Lower leg skin (tissue), 4 donors: ENCODE results near the gene BCAS4. TPM values are rescaled to one million over a fixed set of nuclear protein-coding genes. Genes with fewer than 3 reads are reported as not detected.

Experiments used
- DNase-seq, 2 donors: peaks; one replicate each; pipeline ENCODE4 v3.0.0-alpha.2; 2019; ENCODE audit warnings: low spot score in 2 of 2
- H3K4me3 ChIP-seq: fragments of 200-600 bp; sonication (generic); 2 replicates; pipeline ENCODE4 v1.5.1; 2017; ENCODE audit warnings: mild to moderate bottlenecking, low read depth; ENCODE audit not compliant: poor library complexity, severe bottlenecking
- CTCF ChIP-seq, 3 donors: fragments of 450-650 bp; IDR thresholded peaks; one replicate each; pipeline ENCODE4 v1.5.1; 2016; ENCODE audit warnings: antibody characterized with exemption in 3 of 3, mild to moderate bottlenecking in 3 of 3, moderate library complexity in 2 of 3
- POLR2A ChIP-seq, 2 donors: fragments of 450-650 bp; IDR thresholded peaks; one replicate each; pipeline ENCODE4 v1.6.1; 2016 to 2017; ENCODE audit warnings: antibody characterized with exemption in 2 of 2, mild to moderate bottlenecking in 1 of 2, moderate library complexity in 1 of 2
- WGBS, 2 donors: methylation state at CpG; one replicate each; pipeline ENCODE4 v1.1.5; 2018; 5-methylcytosine and 5-hydroxymethylcytosine counted together
- intact Hi-C: fragments of 100-400 bp; cut with DNase I; formaldehyde crosslinking; loops from one replicate; pipeline ENCODE4 v1.15.0; 2023; ENCODE audit warnings: low total_unique reads
- total RNA-seq, 4 donors: library from RNA; depleted of rRNA; stranded (reverse); fragments of >200 nt; gene quantifications; one replicate each; pipeline ENCODE4 v1.1.0, GENCODE V29; 2016

The BCAS4 gene
- total RNA-seq, 4 donors from 2014 or later, result 1.3 to 7.7 (median 3.5) TPM

GRCh38 chr20:50823319-50823718, 28.5 kb downstream of the BCAS4 start:
- intact Hi-C loops, result no loop called here
- WGBS, 2 donors, result 96 to 99% methylated on average over 6 of the region's 6 CpGs
- H3K4me3 ChIP-seq, result no peak overlapping the region
- DNase-seq, result no peak
- TF ChIP-seq CTCF (IDR thresholded peaks at IDR 0.05), result no peak
- TF ChIP-seq POLR2A (IDR thresholded peaks at IDR 0.05), result no peak

- no peak overlapping the region for H3K4me3 ChIP-seq
- 62 to 71% methylated on average over 3 of the region's 3 CpGs for WGBS, 2 donors
- intact Hi-C loops, result no loop called here
- DNase-seq, result no peak
- TF ChIP-seq POLR2A (IDR thresholded peaks at IDR 0.05), result no peak
- no peak for TF ChIP-seq CTCF (IDR thresholded peaks at IDR 0.05)
These were observed 29.3 kb downstream of the BCAS4 start for GRCh38 chr20:50824137-50824536.

- 52 to 67% methylated on average over 2 of the region's 2 CpGs for WGBS, 2 donors
- no peak for DNase-seq
- TF ChIP-seq CTCF (IDR thresholded peaks at IDR 0.05) (no peak), POLR2A (IDR thresholded peaks at IDR 0.05) (no peak)
- no peak overlapping the region for H3K4me3 ChIP-seq
- intact Hi-C loops, result no loop called here
These were observed 31.3 kb downstream of the BCAS4 start for GRCh38 chr20:50826121-50826520.

GRCh38 chr20:50828363-50829136, 33.7 kb downstream of the BCAS4 start:
- DNase-seq, result no peak
- 92 to 94% methylated on average over 13 of the region's 13 CpGs for WGBS, 2 donors
- TF ChIP-seq POLR2A (IDR thresholded peaks at IDR 0.05), result no peak
- no peak for TF ChIP-seq CTCF (IDR thresholded peaks at IDR 0.05)
- intact Hi-C loops, result no loop called here
- no peak overlapping the region for H3K4me3 ChIP-seq

GRCh38 chr20:50831622-50832021, 36.8 kb downstream of the BCAS4 start:
- intact Hi-C loops, result no loop called here
- no peak for DNase-seq
- no peak overlapping the region for H3K4me3 ChIP-seq
- TF ChIP-seq CTCF (IDR thresholded peaks at IDR 0.05), result no peak
- TF ChIP-seq POLR2A (IDR thresholded peaks at IDR 0.05), result no peak
- 47 to 50% methylated on average over 6 of the region's 6 CpGs for WGBS, 2 donors

- 76 to 78% methylated on average over 5 of the region's 5 CpGs for WGBS, 2 donors
- no peak overlapping the region for H3K4me3 ChIP-seq
- no peak for DNase-seq
- TF ChIP-seq CTCF (IDR thresholded peaks at IDR 0.05) (no peak), POLR2A (IDR thresholded peaks at IDR 0.05) (no peak)
- intact Hi-C loops, result no loop called here
These were observed 39.7 kb downstream of the BCAS4 start for GRCh38 chr20:50834599-50835005.
